GM18526 (cell line): ENCODE results near the gene CPT2.

Source experiments
- POLR2A ChIP-seq: IDR thresholded peaks from 3 replicates; pipeline ENCODE4 v1.6.1; 2011; ENCODE audit not compliant: insufficient read length; ENCODE audit errors: extremely low read depth

CPT2 gene

DNA sequence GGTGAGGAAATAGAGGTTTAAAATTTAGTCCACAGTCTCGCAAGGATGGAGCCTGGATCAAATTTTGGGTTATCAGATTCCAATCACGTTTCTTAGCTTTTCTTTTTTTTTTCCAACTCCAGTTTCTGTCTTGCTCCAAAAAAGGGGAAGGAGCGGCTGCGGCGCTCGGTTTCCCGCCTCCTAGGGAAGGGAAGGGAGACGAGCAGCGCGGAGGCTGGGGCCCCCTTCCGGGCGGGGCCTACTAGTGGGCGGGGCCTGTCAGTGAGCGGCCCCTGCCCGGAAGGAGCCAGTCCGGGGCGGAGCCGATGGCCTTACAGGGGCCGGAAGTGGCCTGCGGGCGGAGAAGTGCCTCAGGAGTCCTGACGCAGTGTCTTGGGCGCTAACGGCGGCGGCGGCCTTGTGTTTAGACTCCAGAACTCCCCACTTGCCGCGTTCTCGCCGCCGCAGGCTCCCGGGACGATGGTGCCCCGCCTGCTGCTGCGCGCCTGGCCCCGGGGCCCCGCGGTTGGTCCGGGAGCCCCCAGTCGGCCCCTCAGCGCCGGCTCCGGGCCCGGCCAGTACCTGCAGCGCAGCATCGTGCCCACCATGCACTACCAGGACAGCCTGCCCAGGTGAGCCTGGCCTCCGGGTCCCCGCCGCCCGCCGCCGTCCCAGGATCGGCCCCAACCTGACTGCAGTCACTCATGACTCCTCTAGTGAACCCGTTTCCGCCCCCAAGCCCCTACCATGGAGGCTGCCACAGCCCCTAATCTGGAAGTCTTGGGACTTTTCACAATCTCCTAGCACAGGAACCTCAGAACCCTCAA lies at the start of gene CPT2:
Gene CPT2 (plus strand): TSS at position 340 of the 806 bp plus-strand sequence. CDS start 120 bp downstream, at position 460.
- TF ChIP-seq POLR2A, result peak; percentile 96

DNA sequence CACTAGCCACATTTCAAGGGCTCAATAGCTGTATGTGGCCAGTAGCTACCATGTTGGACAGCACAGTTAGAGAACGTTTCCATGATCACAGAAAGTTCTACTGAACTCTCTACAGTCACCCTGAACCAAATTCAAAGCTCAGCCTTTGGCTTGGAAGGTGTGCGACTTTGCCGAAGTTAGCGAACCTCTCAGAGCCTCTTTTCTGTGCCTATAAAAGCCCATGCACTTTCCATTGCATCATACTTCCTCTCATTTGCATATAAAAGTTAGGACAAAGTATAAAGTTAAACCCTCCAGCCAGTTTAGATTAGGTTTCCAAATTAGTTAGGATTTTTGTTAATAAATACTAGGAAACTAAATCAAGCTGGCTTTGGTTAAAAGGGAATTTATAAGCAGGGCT lies 49.5 kb upstream of the CPT2 start:
- TF ChIP-seq POLR2A, result no peak

DNA sequence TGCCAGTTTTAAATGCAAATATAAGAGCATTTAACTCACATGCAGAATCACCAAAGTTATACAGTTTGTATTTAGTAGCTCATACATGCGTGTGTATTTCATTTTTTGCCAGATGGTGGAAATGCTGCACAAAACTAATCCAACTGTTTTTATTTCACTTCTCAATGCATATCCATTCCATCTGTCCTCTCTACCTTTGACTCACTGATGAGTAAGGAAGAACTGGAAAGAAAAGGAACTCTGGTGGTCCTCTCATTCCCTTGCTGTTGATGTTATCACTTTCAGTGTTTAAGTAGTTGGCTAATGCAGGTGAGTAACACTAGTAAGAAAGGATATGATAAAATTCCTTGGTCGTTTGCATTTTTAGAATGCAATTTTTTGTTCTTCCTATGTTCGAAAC lies 48.5 kb upstream of the CPT2 start:
- no peak for TF ChIP-seq POLR2A

DNA sequence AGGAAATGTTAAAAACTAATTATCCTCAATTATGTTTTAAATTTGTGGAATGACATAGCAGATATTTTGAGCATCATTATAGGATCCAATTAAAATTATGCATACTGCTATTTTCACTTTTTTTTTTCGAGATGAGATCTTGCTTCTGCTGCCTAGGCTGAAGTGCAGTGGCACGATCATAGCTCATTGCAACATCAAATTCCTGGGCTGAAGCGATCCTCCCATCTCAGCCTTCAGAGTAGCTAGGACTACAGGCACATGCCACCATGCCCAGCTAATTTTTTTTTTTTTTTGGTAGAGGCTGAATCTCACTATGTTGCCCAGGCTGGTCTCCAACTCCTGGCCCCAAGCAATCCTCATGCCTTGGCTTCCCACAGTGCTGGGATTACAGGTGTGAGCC lies 42.9 kb upstream of the CPT2 start:
- TF ChIP-seq POLR2A, result no peak

DNA sequence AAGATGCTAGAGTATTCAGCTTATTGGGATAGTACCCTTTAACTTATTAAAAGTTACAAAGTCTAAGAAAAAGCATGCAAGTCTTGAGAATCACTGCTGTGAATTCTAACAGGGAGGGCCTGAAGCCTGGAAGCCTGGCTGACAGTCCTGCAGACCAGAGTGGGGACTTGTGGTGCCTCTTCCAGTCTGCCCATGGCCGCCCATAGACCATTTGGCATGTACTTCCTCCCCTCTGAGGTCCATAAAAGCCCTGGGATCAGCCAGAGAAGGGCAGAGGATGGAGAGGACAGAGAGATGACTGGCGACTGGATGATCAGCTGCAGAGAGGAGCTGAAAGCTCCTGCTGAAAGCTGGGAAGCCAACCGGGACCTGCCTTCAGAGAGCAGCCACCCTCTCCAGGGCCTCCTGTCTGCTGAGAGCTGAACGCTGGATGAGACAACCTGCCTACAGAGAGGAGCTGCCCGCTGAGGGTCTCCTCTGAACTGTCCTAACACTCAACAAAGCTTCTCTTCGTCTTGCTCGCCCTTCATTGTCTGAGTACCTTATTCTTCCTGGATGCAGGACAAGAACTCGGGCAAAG lies 41.7 kb upstream of the CPT2 start:
- TF ChIP-seq POLR2A, result no peak

DNA sequence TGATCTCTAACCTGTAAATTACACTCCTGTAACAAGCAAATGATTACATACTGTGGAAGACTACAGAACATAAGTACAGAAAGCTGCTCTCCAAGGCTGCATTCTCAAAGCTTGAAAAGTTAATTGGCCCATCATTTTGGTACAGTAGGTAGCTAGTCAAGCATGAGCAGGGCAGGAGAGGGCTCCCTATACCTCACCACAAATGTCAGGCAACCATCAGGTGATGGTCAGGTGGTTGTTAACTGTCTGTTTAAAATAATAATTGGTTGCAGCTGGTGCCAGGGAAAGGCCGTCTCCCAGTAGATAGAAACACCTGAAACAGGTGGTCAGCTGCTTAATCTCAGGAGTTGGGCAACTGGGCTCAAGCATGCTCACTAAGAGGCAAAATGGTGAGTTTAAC lies 41.1 kb upstream of the CPT2 start:
- no peak for TF ChIP-seq POLR2A

DNA sequence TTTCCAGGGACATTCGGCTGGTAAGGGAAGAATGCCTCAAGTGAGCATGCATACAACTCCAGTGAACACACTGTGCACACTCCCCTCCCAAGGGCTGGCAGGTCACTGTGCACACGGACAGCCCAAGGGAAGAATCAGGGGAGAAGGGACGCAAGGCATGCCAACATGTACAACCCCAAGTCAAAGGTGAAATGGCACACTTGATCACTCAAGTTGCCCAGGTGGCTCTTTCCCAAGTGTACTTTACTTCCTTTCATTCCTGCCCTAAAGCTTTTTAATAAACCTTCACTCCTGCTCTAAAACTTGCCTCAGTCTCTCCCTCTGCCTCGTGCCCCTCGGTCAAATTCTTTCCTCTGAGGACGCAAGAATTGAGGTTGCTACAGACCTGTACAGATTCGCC lies 40.7 kb upstream of the CPT2 start:
- no peak for TF ChIP-seq POLR2A

DNA sequence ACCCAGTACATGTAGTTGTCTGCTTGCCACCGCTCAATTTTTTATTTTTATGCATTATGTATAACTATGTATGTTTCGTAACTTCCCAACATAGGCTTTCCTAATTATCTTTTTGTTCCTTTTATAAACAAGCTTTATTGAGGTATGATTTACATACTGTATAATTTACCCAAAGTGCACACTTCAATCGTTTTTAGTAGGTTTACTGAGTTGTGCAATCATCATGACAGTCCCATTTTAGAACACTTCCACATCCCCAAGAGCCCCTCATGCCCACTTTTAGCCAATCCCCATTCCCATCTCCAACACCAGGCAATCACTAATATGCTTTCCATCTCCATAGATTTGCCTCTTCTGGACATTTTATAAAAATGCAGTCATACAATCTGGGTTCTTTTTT lies 39.8 kb upstream of the CPT2 start:
- TF ChIP-seq POLR2A, result no peak

DNA sequence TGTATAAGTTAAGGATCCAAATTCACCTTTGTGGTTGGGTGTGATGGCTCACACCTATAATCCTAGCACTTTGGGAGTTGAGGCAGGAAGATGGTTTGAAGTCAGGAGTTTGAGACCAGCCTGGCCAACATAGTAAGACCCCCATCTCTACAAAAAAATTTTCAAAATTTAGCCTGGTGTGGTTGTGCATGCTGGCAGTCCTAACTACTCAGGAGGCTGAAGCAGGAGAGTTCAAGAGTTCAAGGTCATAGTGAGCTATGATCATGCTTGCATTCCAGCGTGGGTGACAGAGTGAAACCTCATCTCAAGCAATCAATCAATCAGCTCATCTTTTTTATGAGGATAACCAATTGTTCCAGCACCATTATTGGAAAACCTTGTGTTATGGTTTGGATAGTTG lies 37.7 kb upstream of the CPT2 start:
- no peak for TF ChIP-seq POLR2A

DNA sequence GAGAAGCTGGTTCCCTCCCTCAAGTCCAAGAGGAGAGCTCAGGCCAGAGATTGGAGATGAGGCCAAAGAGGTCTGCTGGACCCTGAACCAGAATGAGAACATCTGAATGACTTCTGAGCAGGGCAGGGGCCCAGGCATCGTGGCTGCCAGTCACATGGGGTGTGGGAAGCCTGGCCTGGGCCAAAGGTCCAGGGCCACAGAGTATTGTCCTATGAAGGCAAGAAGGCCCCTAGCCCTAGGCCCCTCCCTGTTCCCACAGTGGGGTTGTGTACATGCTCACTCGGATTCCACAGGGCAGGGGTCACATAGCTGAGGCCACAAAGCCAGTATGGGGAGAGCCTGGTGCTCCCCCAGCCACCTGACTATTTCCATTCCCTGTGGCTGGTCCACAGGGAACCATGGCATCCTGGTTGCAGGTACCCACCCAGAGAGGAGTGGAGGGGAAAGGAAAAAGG lies 35.7 kb upstream of the CPT2 start:
- TF ChIP-seq POLR2A, result no peak

DNA sequence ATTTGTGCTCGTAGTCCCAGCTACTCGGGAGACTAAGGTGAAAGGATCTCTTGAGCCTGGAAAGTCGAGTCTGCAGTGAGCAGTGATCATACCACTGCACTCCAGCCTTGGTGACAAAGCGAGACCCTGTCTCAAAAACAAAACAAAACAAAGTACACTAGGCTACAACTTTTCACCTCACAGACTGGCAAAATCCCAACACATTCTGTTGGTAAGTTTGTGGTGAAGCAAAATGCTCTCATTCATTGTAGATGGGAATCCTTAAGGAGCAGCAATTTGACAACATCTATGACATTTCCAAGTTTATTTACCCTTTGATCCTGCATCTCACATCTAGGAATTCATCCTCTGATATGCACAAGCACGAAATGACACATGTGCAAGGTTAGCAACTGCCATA lies 34.0 kb upstream of the CPT2 start:
- no peak for TF ChIP-seq POLR2A

DNA sequence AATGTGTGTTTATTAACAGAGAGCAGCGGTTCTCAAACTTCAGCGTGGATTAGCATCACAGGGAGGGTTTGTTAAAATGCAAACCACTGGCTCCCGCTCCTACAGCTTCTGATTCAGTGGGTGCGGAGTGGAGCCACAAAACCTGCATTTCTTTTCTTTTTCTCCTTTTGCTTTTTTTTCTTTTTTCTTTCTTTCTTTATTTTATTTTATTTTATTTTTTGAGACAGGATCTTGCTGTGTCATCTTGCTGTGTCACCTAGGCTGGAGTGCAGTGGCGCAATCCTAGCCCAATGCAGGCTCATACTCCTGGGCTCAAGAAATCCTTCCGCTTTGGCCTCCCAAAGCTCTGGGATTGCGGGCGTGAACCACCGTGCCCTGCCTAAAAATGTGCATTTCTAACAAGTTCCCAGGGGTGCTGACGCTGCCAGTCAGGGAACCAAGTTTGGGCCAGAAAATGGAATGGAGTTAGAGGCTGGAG lies 33.3 kb upstream of the CPT2 start:
- no peak for TF ChIP-seq POLR2A

DNA sequence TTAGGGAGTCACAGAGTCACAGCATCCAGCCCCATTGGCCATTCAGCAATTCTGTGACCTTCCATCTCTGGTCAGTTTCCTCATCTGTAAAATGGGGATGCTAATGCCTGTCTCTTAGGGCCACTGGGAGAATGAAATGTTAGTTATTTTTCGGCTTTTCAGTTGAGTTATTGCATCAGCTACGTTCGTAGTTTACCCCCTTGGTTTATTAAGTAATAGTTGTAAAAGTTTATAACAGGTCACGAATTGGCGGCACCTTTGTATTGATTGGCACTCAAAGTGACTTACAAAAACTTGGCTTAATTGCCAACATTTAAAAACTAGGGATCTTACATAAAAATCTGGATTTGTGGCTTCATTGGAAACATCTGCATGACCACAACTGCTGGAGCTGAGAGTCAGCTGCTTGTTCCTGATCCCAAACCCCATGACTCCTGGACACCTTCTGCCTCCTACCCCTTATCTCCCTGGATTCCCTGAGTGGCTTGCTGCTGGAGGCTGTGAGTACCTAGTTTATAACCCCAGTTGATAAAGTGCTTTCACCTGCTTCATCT lies 31.1 kb upstream of the CPT2 start:
- TF ChIP-seq POLR2A, result no peak

DNA sequence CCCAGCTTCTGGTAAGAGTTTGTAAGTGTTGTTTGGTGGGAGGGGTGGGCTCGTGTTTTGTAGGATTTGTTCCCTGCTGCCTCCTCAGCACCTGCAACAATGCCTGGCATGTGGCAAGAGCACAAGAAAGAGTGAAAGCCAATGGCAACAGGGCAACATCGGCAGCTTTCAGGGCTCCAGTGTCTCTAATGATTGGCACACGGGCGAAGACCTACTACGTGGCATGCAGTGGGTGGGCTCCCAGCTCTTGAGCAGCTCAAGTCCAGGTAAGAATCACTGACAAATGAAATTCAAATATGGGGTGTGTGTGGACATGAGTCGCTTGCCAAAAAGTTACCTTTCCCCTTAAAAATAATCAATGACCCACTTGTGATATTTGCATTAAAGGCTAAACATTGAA lies 30.3 kb upstream of the CPT2 start:
- no peak for TF ChIP-seq POLR2A

DNA sequence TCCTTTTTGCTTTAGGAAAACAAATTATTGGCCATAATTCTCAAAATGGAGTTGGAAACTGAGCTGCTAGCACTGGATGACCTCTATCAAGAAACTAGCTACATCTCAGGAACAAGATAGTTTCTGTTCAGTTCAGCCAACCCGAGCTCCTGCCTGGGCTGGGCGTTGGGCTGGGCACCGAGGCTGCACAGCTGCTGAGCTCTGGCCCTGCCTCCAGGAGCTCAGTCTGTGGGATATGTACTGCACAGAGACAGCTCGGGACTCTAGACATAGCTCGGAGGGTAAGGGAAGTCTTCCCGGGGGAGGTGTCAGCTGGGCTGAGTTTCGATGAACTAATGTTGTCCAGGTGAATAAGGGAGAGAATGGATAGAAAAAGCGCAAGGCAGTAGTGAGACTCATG lies 29.7 kb upstream of the CPT2 start:
- TF ChIP-seq POLR2A, result no peak

DNA sequence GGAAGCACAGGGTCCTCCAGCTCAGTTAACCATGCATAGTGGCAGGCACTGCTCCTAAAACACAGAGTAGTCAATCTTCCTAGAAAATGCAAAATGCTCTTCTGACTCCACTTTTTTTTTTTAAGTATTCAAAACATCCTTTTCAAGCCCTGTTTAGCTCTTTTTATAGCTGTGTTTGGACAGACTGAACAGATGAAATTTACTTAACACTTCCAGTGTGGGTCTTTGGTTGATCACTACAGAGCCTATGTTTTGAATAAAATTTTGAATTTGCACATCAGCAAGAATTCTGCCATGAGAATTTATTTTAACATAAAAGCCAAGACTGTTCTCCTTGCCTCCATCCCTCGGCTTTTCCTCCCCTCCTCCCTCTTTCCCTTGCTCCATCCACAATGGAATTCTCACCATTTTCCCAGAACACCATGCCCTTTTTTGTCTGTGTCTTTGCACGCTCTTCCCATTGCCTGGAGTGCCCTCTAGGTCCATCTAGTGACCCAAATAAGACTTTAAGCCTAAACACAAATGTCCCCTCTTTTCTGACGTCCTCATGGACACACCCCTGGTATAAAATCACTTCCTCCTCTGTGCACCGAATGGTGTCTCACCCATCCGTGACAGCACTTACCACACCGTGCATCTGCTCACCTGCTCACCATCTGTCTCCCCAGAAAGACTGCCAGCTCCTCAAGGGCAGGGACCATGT lies 24.0 kb upstream of the CPT2 start:
- TF ChIP-seq POLR2A, result no peak
